H9 (cell line): ENCODE results near the gene ROPN1B. TPM values are rescaled to one million over a fixed set of nuclear protein-coding genes. Genes with fewer than 3 reads are reported as not detected.
A peak's percentile ranks its signal among the peaks of the same experiment; 100 is the strongest.

ENCODE experiments used
- DNase-seq: peaks from one replicate; pipeline ENCODE4 v3.0.0-alpha.2; 2017
- H2AFZ ChIP-seq: one replicate; pipeline ENCODE4 v1.6.1; 2013; ENCODE audit warnings: mild to moderate bottlenecking, low read length, control low read depth, moderate library complexity
- H2AK5ac ChIP-seq: 2 replicates; pipeline ENCODE4 v1.6.1; 2013; ENCODE audit warnings: low read length, control low read depth, mixed read lengths; ENCODE audit not compliant: insufficient read length
- H2BK120ac ChIP-seq: one replicate; pipeline ENCODE4 v1.6.1; 2013; ENCODE audit warnings: low read depth, mild to moderate bottlenecking, low read length, control low read depth, inconsistent platforms; ENCODE audit not compliant: poor library complexity, severe bottlenecking
- H2BK12ac ChIP-seq: 2 replicates; pipeline ENCODE4 v1.6.1; 2013; ENCODE audit warnings: low read length, control low read depth, mixed read lengths, low read depth; ENCODE audit not compliant: insufficient read length
- H2BK15ac ChIP-seq: 2 replicates; pipeline ENCODE4 v1.6.1; 2013; ENCODE audit warnings: low read depth, low read length, control low read depth
- H2BK20ac ChIP-seq: one replicate; pipeline ENCODE4 v1.6.1; 2013; ENCODE audit warnings: low read depth, mild to moderate bottlenecking, low read length, control low read depth, inconsistent platforms; ENCODE audit not compliant: poor library complexity, severe bottlenecking
- H2BK5ac ChIP-seq: 2 replicates; pipeline ENCODE4 v1.6.1; 2013; ENCODE audit warnings: low read length, control low read depth, mixed read lengths; ENCODE audit not compliant: insufficient read length
- H3K14ac ChIP-seq: 2 replicates; pipeline ENCODE4 v1.6.1; 2013; ENCODE audit warnings: low read length, control low read depth; ENCODE audit not compliant: insufficient read depth
- H3K18ac ChIP-seq: 2 replicates; pipeline ENCODE4 v1.6.1; 2013; ENCODE audit warnings: low read depth, mild to moderate bottlenecking, mixed read lengths, low read length, control low read depth; ENCODE audit not compliant: insufficient read length
- H3K23ac ChIP-seq: 2 replicates; pipeline ENCODE4 v1.6.1; 2013; ENCODE audit warnings: low read length, control low read depth, mixed read lengths, low read depth; ENCODE audit not compliant: insufficient read length
- H3K23me2 ChIP-seq: 2 replicates; pipeline ENCODE4 v1.6.1; 2013; ENCODE audit warnings: low read depth, mild to moderate bottlenecking, mixed read lengths, low read length, control low read depth; ENCODE audit not compliant: insufficient read length, poor library complexity, severe bottlenecking
- H3K27ac ChIP-seq: 2 replicates; pipeline ENCODE4 v1.5.1; 2013; ENCODE audit warnings: low read length, control low read depth, mixed read lengths, low read depth; ENCODE audit not compliant: insufficient read length
- H3K27me3 ChIP-seq: 2 replicates; pipeline ENCODE4 v1.6.1; 2013; ENCODE audit warnings: low read length, control low read depth, inconsistent platforms; ENCODE audit not compliant: insufficient read depth
- H3K4ac ChIP-seq: 2 replicates; pipeline ENCODE4 v1.6.1; 2013; ENCODE audit warnings: low read depth, mild to moderate bottlenecking, control low read depth, inconsistent platforms, low read length, moderate library complexity
- H3K4me1 ChIP-seq: 2 replicates; pipeline ENCODE4 v1.6.1; 2013; ENCODE audit warnings: low read length, control low read depth, inconsistent platforms; ENCODE audit not compliant: insufficient read depth
- H3K4me2 ChIP-seq: 2 replicates; pipeline ENCODE4 v1.6.1; 2013; ENCODE audit warnings: low read length, control low read depth, mixed read lengths; ENCODE audit not compliant: insufficient read length, insufficient read depth
- H3K56ac ChIP-seq: 2 replicates; pipeline ENCODE4 v1.6.1; 2013; ENCODE audit warnings: low read depth, mild to moderate bottlenecking, mixed read lengths, low read length, control low read depth; ENCODE audit not compliant: insufficient read length
- H3K79me1 ChIP-seq: 2 replicates; pipeline ENCODE4 v1.6.1; 2013; ENCODE audit warnings: low read depth, mild to moderate bottlenecking, moderate library complexity, low read length, control low read depth, inconsistent platforms; ENCODE audit not compliant: insufficient read depth, poor library complexity, severe bottlenecking
- H3K79me2 ChIP-seq: 2 replicates; pipeline ENCODE4 v1.6.1; 2013; ENCODE audit warnings: low read length, control low read depth, inconsistent platforms; ENCODE audit not compliant: insufficient read depth
- H3K9ac ChIP-seq: 2 replicates; pipeline ENCODE4 v1.6.1; 2013; ENCODE audit warnings: low read length, control low read depth, mixed read lengths; ENCODE audit not compliant: insufficient read length; ENCODE audit errors: extremely low read depth
- H3K9me3 ChIP-seq: one replicate; pipeline ENCODE4 v1.6.1; 2013; ENCODE audit warnings: low read depth, low read length, inconsistent platforms; ENCODE audit not compliant: control insufficient read depth
- H3T11ph ChIP-seq: one replicate; pipeline ENCODE4 v1.6.1; 2013; ENCODE audit warnings: mild to moderate bottlenecking, low read length, control low read depth, inconsistent platforms
- H4K20me1 ChIP-seq: one replicate; pipeline ENCODE4 v1.6.1; 2013; ENCODE audit not compliant: control insufficient read depth, insufficient read length, insufficient read depth
- H4K5ac ChIP-seq: 2 replicates; pipeline ENCODE4 v1.6.1; 2013; ENCODE audit warnings: low read depth, mild to moderate bottlenecking, mixed read lengths, low read length, control low read depth; ENCODE audit not compliant: insufficient read length
- H4K8ac ChIP-seq: replicated peaks from 2 replicates; pipeline ENCODE4 v1.6.1; 2013; ENCODE audit warnings: low read length, control low read depth, mixed read lengths, low read depth; ENCODE audit not compliant: insufficient read length
- H4K91ac ChIP-seq: 2 replicates; pipeline ENCODE4 v1.6.1; 2013; ENCODE audit warnings: low read depth, mild to moderate bottlenecking, moderate library complexity, mixed read lengths, low read length, control low read depth; ENCODE audit not compliant: insufficient read length
- H3K27ac Mint-ChIP-seq, 3 experiments: 2 replicates in 2 of 3; 3 replicates in 1 of 3; pipeline ENCODE4 v1.8.0; 2020 to 2021; ENCODE audit warnings: mixed read lengths in 3 of 3, mild to moderate bottlenecking in 1 of 3, moderate library complexity in 1 of 3
- H3K27me3 Mint-ChIP-seq: 2 replicates; pipeline ENCODE4 v1.8.0; 2021; ENCODE audit warnings: low read depth, mild to moderate bottlenecking, moderate library complexity, mixed read lengths
- H3K36me3 Mint-ChIP-seq, 3 experiments: 2 replicates in 2 of 3; 3 replicates in 1 of 3; pipeline ENCODE4 v1.8.0; 2020 to 2021; ENCODE audit warnings: low read depth in 3 of 3, mixed read lengths in 3 of 3; ENCODE audit not compliant: insufficient read depth in 1 of 3
- H3K4me1 Mint-ChIP-seq, 2 experiments: 2 replicates each; pipeline ENCODE4 v1.8.0; 2020; ENCODE audit warnings: mixed read lengths in 2 of 2
- H3K4me3 Mint-ChIP-seq, 2 experiments: 2 replicates in 1 of 2; 3 replicates in 1 of 2; pipeline ENCODE4 v1.8.0; 2020 to 2021; ENCODE audit warnings: mild to moderate bottlenecking in 2 of 2, mixed read lengths in 2 of 2, moderate library complexity in 1 of 2
- H3K9me3 Mint-ChIP-seq, 2 experiments: 2 replicates in 1 of 2; 3 replicates in 1 of 2; pipeline ENCODE4 v1.8.0; 2020; ENCODE audit warnings: mild to moderate bottlenecking in 2 of 2, mixed read lengths in 2 of 2, moderate library complexity in 1 of 2
- CTCF ChIP-seq: fragments of 200-600 bp; sonication (generic); conservative IDR thresholded peaks from 3 replicates; pipeline ENCODE4 v1.8.0; 2021; ENCODE audit warnings: antibody characterized with exemption, mild to moderate bottlenecking
- WGBS: extraction: QIAGEN DNeasy Blood & Tissue Kit; methylation state at CpG from one replicate; pipeline ENCODE4 v1.1.7; 2013; ENCODE audit warnings: missing lambda C conversion rate, low lambda C conversion rate, mixed read lengths; ENCODE audit not compliant: insufficient read length; ENCODE audit errors: extremely low coverage; 5-methylcytosine and 5-hydroxymethylcytosine counted together
- total RNA-seq: library from RNA; stranded (reverse); gene quantifications from 2 replicates; pipeline ENCODE4 v1.2.1, GENCODE V29; 2021

The ROPN1B gene
- total RNA-seq, 1 experiment from 2014 or later = not detected

- peak; percentile 49 for DNase-seq
- Mint-ChIP-seq H3K27me3 (peaks cover 3% of the 10 kb centered on the region), H3K4me3 (no peak overlapping the region; a peak in 1 of 5 replicates), H3K27ac (no peak overlapping the region), H3K36me3 (peaks cover 20 to 47% (median 39%) of the 10 kb centered on the region in 3 experiments), H3K9me3 (peaks cover 12 to 17% of the 10 kb centered on the region in 2 experiments), H3K4me1 (peaks cover 33 to 35% of the 10 kb centered on the region in 2 experiments)
- Histone ChIP-seq H3K9me3 (peaks cover 12% of the 10 kb centered on the region), H2BK20ac (no peak overlapping the region), H4K8ac (no peak overlapping the region), H3K79me2 (no peaks in the 10 kb centered on the region), H3K4me1 (peaks cover 6% of the 10 kb centered on the region; the same call in 1 of the 2 replicates), H3K23ac (no peak overlapping the region), H3K14ac (no peak overlapping the region), H3K56ac (no peak overlapping the region), H4K91ac (no peak overlapping the region), H3K4me2 (no peak overlapping the region), H3K18ac (no peak overlapping the region), H3K27ac (no peak overlapping the region), H2BK12ac (no peak overlapping the region), H2AK5ac (no peak overlapping the region), H4K5ac (no peak overlapping the region), H3K4ac (no peak overlapping the region), H2BK15ac (no peak overlapping the region), H2BK120ac (no peak overlapping the region), H3K9ac (no peak overlapping the region), H4K20me1 (no peaks in the 10 kb centered on the region), H2AFZ (no peak overlapping the region), H3K23me2 (no peaks in the 10 kb centered on the region), H3K27me3 (no peaks in the 10 kb centered on the region), H3K79me1 (no peaks in the 10 kb centered on the region), H2BK5ac (no peak overlapping the region), H3T11ph (no peak overlapping the region)
- no peak for TF ChIP-seq CTCF
- no CpG with 5 or more reads among the region's 10 CpGs for WGBS
These were observed 54.4 kb downstream of the ROPN1B start for GRCh38 chr3:126023390-126023789.
